ENCODE data around the gene PEX14.

DNA sequence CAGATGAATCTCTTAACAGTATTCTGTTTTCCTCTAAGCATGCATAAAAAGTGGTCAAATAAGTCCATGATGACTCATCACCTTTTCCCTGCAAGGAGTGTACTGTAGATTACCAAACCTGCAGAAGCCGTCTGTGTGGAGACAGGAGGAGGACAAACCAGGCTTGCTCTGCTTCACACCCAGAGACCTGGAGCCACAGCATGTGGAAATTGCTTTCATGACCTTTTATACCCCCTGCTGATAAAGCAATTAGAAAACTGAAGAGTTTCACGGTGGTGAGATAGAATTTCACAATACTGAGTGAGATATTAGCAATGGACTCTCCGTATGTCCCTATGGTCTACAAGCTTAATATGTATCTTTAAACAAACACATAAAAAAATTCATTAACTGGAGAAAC lies 15.6 kb upstream of the PEX14 start:
- no peak for TF ChIP-seq CTCF (IDR thresholded peaks at IDR 0.05; ENCODE audit: poor library complexity, severe bottlenecking)
- no peak for TF ChIP-seq POLR2AphosphoS5 (IDR thresholded peaks at IDR 0.05)
